GM23338 (cell line): ENCODE measurements around the gene MAPRE3. TPM values are rescaled to one million over a fixed set of nuclear protein-coding genes. Genes with fewer than 3 reads are reported as not detected.
A peak's percentile ranks its signal among the peaks of the same experiment; 100 is the strongest.

Experiments used
- ATAC-seq: fragments of 200-7000 bp; cut with Tn5 transposase; 3 replicates; pipeline ENCODE4 v1.9.1; 2020
- DNase-seq: peaks from one replicate; pipeline ENCODE4 v3.0.0-alpha.2; 2015; ENCODE audit warnings: low spot score
- H2AFZ ChIP-seq: fragments of 200-600 bp; sonication (generic); 2 replicates; pipeline ENCODE4 v1.8.0; 2016; ENCODE audit warnings: antibody characterized with exemption, mild to moderate bottlenecking, moderate library complexity
- H3F3A ChIP-seq: fragments of 200-600 bp; sonication (generic); replicated peaks from 2 replicates; pipeline ENCODE4 v1.8.0; 2017; ENCODE audit warnings: antibody characterized with exemption, mixed run types, low read depth
- H3K27ac ChIP-seq: fragments of 200-600 bp; sonication (generic); 2 replicates; pipeline ENCODE4 v1.6.1; 2016; ENCODE audit warnings: low read depth
- H3K27me3 ChIP-seq: fragments of 200-600 bp; sonication (generic); 2 replicates; pipeline ENCODE4 v1.8.0; 2016; ENCODE audit warnings: mild to moderate bottlenecking, mixed run types, moderate library complexity; ENCODE audit not compliant: insufficient read depth
- H3K36me3 ChIP-seq: fragments of 200-600 bp; sonication (generic); 2 replicates; pipeline ENCODE4 v1.8.0; 2016; ENCODE audit warnings: mild to moderate bottlenecking; ENCODE audit not compliant: insufficient read depth
- H3K4me1 ChIP-seq: fragments of 200-600 bp; sonication (generic); 2 replicates; pipeline ENCODE4 v1.8.0; 2016; ENCODE audit warnings: mild to moderate bottlenecking, moderate library complexity; ENCODE audit not compliant: insufficient read depth
- H3K4me2 ChIP-seq: fragments of 200-600 bp; sonication (generic); 2 replicates; pipeline ENCODE4 v1.7.1; 2017; ENCODE audit warnings: mixed run types
- H3K4me3 ChIP-seq: fragments of 200-600 bp; sonication (generic); 2 replicates; pipeline ENCODE4 v1.6.1; 2016; ENCODE audit warnings: mixed run types
- H3K79me2 ChIP-seq: fragments of 200-600 bp; sonication (generic); replicated peaks from 2 replicates; pipeline ENCODE4 v1.8.0; 2017; ENCODE audit warnings: mild to moderate bottlenecking; ENCODE audit not compliant: insufficient read depth
- H3K9me2 ChIP-seq: fragments of 200-600 bp; sonication (generic); 2 replicates; pipeline ENCODE4 v1.8.0; 2017; ENCODE audit not compliant: insufficient read depth
- H4K20me1 ChIP-seq: fragments of 200-600 bp; sonication (generic); replicated peaks from 2 replicates; pipeline ENCODE4 v1.8.0; 2017; ENCODE audit warnings: mild to moderate bottlenecking; ENCODE audit not compliant: insufficient read depth
- H3K27ac Mint-ChIP-seq: 2 replicates; pipeline ENCODE4 v1.8.0; 2020; ENCODE audit warnings: inconsistent platforms, mild to moderate bottlenecking, moderate library complexity, mixed read lengths
- H3K27me3 Mint-ChIP-seq: 3 replicates; pipeline ENCODE4 v1.8.0; 2022; ENCODE audit warnings: low read depth, mild to moderate bottlenecking, moderate library complexity, mixed read lengths, inconsistent platforms; ENCODE audit not compliant: insufficient read depth, poor library complexity
- H3K36me3 Mint-ChIP-seq: 3 replicates; pipeline ENCODE4 v1.8.0; 2021; ENCODE audit warnings: low read depth, mild to moderate bottlenecking, inconsistent platforms, moderate library complexity, mixed read lengths
- H3K4me1 Mint-ChIP-seq: 3 replicates; pipeline ENCODE4 v1.8.0; 2020; ENCODE audit warnings: mild to moderate bottlenecking, inconsistent platforms, mixed read lengths
- H3K4me3 Mint-ChIP-seq: 3 replicates; pipeline ENCODE4 v1.8.0; 2021; ENCODE audit warnings: moderate library complexity, mild to moderate bottlenecking, inconsistent platforms, mixed read lengths
- H3K9me3 Mint-ChIP-seq: 3 replicates; pipeline ENCODE4 v1.8.0; 2020; ENCODE audit warnings: moderate library complexity, mild to moderate bottlenecking, inconsistent platforms, mixed read lengths
- EZH2 ChIP-seq: fragments of 200-600 bp; sonication (generic); IDR thresholded peaks from one replicate; pipeline ENCODE4 v1.8.0; 2017; ENCODE audit warnings: antibody characterized with exemption, mild to moderate bottlenecking, low read depth; ENCODE audit not compliant: unreplicated experiment
- EZH2phosphoT487 ChIP-seq: fragments of 200-600 bp; sonication (generic); IDR thresholded peaks from one replicate; pipeline ENCODE4 v1.8.1; 2018; ENCODE audit warnings: antibody characterized with exemption; ENCODE audit not compliant: unreplicated experiment
- NANOG ChIP-seq: IDR thresholded peaks from 2 replicates; pipeline ENCODE4 v1.6.1; 2016; ENCODE audit warnings: antibody characterized with exemption, borderline replicate concordance
- REST ChIP-seq: IDR thresholded peaks from one replicate; pipeline ENCODE4 v1.6.1; 2018; ENCODE audit warnings: antibody characterized with exemption; ENCODE audit not compliant: unreplicated experiment
- ZNF462 ChIP-seq: fragments of 250-450 bp; sonication (Bioruptor Pico); IDR thresholded peaks from 2 replicates; pipeline ENCODE4 v1.5.0; 2020; ENCODE audit warnings: mild to moderate bottlenecking, moderate library complexity
- polyA plus RNA-seq: library from polyadenylated mRNA; unstranded; fragments of >200 nt; fragmentation: Nextera tagmentation; extraction: Ambion mirVana; gene quantifications from 2 replicates; pipeline ENCODE4 v1.2.1, GENCODE V29; 2016
- total RNA-seq: library from RNA; depleted of rRNA; stranded (reverse); fragments of >200 nt; shearing (Covaris generic); gene quantifications from 2 replicates; pipeline ENCODE4 v1.2.3, GENCODE V29; 2014
- TF ChIP-seq, protein P1 (sequence below): IDR thresholded peaks from 2 replicates; pipeline ENCODE4 v1.6.1; 2016; ENCODE audit warnings: antibody characterized with exemption
- TF ChIP-seq, protein P2 (sequence below), 2 experiments: fragments of 200-600 bp in 1 of 2; sonication (generic) in 1 of 2; conservative IDR thresholded peaks; 2 replicates each; pipeline versions ENCODE4 v1.5.1 to v1.6.1; 2016 to 2017; ENCODE audit warnings: antibody characterized with exemption in 2 of 2, low read depth in 2 of 2, mild to moderate bottlenecking in 2 of 2, moderate library complexity in 1 of 2

The MAPRE3 gene
- total and polyA plus RNA-seq, 2 experiments from 2014 or later: 3.3 to 4.5 TPM

DNA sequence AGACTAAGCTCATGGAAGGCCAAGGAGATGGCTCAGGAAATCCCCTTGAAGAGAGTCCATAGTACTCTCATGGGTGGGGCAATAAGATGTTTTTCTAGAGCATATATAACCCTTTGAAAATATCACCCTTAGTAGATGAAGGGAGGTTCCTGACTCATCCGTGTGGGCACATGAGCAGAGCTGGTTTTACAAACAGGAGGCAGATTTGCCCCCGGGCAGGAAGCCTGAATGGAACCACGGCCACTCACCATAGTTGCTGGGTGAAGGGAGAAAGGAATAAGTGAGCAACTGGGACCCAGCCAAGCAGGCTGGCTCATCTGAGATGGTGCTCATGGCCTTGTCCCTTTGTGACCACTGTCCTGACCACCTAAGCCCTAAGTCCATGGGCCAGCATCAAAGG, 29.0 kb upstream of the MAPRE3 start (continued):
- TF ChIP-seq ZNF462 (no peak), NANOG (no peak), EZH2phosphoT487 (no peak)
- TF ChIP-seq, protein P1, sequence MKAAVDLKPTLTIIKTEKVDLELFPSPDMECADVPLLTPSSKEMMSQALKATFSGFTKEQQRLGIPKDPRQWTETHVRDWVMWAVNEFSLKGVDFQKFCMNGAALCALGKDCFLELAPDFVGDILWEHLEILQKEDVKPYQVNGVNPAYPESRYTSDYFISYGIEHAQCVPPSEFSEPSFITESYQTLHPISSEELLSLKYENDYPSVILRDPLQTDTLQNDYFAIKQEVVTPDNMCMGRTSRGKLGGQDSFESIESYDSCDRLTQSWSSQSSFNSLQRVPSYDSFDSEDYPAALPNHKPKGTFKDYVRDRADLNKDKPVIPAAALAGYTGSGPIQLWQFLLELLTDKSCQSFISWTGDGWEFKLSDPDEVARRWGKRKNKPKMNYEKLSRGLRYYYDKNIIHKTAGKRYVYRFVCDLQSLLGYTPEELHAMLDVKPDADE: no peak

DNA sequence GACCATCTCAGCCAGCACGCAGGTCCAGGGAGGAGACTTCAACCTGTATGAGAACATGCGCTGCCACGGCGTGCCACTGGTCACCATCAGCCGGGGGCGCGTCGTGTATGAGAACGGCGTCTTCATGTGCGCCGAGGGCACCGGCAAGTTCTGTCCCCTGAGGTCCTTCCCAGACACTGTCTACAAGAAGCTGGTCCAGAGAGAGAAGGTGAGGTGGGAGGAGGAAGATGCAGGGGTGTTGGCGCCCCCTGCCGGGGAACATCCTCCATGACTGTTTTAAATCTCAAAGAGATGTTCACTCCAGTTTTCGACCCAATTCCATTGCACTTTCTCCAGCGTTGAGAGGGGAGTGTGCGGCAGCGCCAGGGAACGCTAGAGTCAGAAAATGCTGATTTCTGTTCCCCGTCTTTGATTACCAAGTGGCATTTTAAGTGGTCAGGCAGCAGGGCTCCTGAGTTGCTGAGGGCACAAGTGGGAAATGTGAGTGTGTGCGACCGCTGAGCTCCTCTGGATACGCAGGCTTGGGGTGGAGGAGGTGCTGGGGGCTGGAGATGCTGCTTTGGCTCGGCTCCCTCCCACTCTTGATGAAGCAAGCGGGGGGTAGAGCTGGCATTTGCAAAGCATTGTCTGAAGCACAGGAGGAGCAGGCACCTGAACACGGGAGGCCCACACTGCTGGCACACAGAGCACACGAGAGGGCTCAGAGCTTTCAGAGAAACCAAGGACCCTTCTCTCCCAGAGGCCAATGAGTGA, 27.7 kb upstream of the MAPRE3 start:
- H3K36me3 ChIP-seq: no peaks in the 10 kb centered on the region
- Mint-ChIP-seq H3K4me1 (peaks cover 27% of the 10 kb centered on the region), H3K27me3 (peaks cover 20% of the 10 kb centered on the region), H3K9me3 (no peaks in the 10 kb centered on the region), H3K27ac (no peak overlapping the region), H3K36me3 (no peaks in the 10 kb centered on the region), H3K4me3 (peak overlapping the region; percentile 88)
- H2AFZ ChIP-seq: peak overlapping the region; percentile 96
- H3K79me2 ChIP-seq: no peaks in the 10 kb centered on the region
- H3K27ac ChIP-seq: no peak overlapping the region
- no peaks in the 10 kb centered on the region for H3K9me2 ChIP-seq
- peak overlapping the region; percentile 83 for H3K4me3 ChIP-seq
- no peaks in the 10 kb centered on the region for H3F3A ChIP-seq
- peak; percentile 80 for ATAC-seq
- H4K20me1 ChIP-seq: no peaks in the 10 kb centered on the region
- H3K4me2 ChIP-seq: peak overlapping the region; percentile 97
- H3K4me1 ChIP-seq: 0 out of 2 replicates have a peak, but pooled peaks cover 6% of the 10 kb centered on the region
- DNase-seq: peak; percentile 91
- H3K27me3 ChIP-seq: peaks cover 22% of the 10 kb centered on the region
- no peak for TF ChIP-seq NANOG
- TF ChIP-seq, protein P1: no peak
- no peak for TF ChIP-seq EZH2
- TF ChIP-seq, protein P2, sequence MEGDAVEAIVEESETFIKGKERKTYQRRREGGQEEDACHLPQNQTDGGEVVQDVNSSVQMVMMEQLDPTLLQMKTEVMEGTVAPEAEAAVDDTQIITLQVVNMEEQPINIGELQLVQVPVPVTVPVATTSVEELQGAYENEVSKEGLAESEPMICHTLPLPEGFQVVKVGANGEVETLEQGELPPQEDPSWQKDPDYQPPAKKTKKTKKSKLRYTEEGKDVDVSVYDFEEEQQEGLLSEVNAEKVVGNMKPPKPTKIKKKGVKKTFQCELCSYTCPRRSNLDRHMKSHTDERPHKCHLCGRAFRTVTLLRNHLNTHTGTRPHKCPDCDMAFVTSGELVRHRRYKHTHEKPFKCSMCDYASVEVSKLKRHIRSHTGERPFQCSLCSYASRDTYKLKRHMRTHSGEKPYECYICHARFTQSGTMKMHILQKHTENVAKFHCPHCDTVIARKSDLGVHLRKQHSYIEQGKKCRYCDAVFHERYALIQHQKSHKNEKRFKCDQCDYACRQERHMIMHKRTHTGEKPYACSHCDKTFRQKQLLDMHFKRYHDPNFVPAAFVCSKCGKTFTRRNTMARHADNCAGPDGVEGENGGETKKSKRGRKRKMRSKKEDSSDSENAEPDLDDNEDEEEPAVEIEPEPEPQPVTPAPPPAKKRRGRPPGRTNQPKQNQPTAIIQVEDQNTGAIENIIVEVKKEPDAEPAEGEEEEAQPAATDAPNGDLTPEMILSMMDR (conservative IDR thresholded peaks at IDR 0.05; ENCODE audit: low read depth in 2 of 2): peak; percentile 80 to 92
- no peak for TF ChIP-seq REST
